NT2/D1 (cell line): ENCODE measurements around the gene ARHGAP22.

Experiments
- SUZ12 ChIP-seq: IDR thresholded peaks from 2 replicates; pipeline ENCODE4 v1.6.1; 2011; ENCODE audit not compliant: insufficient read length, insufficient read depth; ENCODE audit errors: extremely low read depth
- YY1 ChIP-seq: IDR thresholded peaks from 2 replicates; pipeline ENCODE4 v1.6.1; 2011; ENCODE audit not compliant: insufficient read length, insufficient read depth
- ZNF274 ChIP-seq: IDR thresholded peaks from 2 replicates; pipeline ENCODE4 v1.6.1; 2011; ENCODE audit warnings: mild to moderate bottlenecking, low read depth, low read length

- TF ChIP-seq ZNF274: no peak
- no peak for TF ChIP-seq YY1
- no peak for TF ChIP-seq SUZ12
Observed at GRCh38 chr10:48485711-48486110, 119.2 kb downstream of the ARHGAP22 start.
